Body of pancreas (tissue), 4 donors: ENCODE measurements around the gene SCIMP. TPM values are rescaled to one million over a fixed set of nuclear protein-coding genes. Genes with fewer than 3 reads are reported as not detected.

Experiments
- ATAC-seq: fragments of 150-250 bp; one replicate; pipeline ENCODE4 v1.9.1; 2016
- DNase-seq, 4 donors: peaks; one replicate each; pipeline ENCODE4 v3.0.0-alpha.2; 2019
- H3K27ac ChIP-seq, 4 donors: fragments of 200-600 bp; sonication (generic); 1 replicate in 3 of 4; 2 replicates in 1 of 4; pipeline versions ENCODE4 v1.5.1 to v1.6.1; 2016 to 2019; ENCODE audit warnings: mild to moderate bottlenecking in 1 of 4, mixed read lengths in 1 of 4, moderate library complexity in 1 of 4
- H3K27me3 ChIP-seq, 2 donors: fragments of 200-600 bp; sonication (generic); one replicate each; pipeline ENCODE4 v1.6.0; 2016; ENCODE audit warnings: mild to moderate bottlenecking in 1 of 2
- H3K36me3 ChIP-seq, 2 donors: fragments of 200-600 bp; sonication (generic); replicated peaks in 1 of 2; 2 replicates each; pipeline ENCODE4 v1.5.1; 2016; ENCODE audit warnings: low read depth in 2 of 2; ENCODE audit not compliant: insufficient read depth in 1 of 2
- H3K4me1 ChIP-seq: fragments of 200-600 bp; sonication (generic); one replicate; pipeline ENCODE4 v1.6.0; 2016
- H3K4me3 ChIP-seq, 2 donors: fragments of 200-600 bp; sonication (generic); 1 replicate in 1 of 2; 2 replicates in 1 of 2; pipeline ENCODE4 v1.5.1; 2016 to 2019
- H3K9me3 ChIP-seq, 3 donors: fragments of 200-600 bp; sonication (generic); 1 replicate in 2 of 3; 2 replicates in 1 of 3; pipeline ENCODE4 v1.5.1; 2016
- CTCF ChIP-seq, 7 experiments: fragments of 450-650 bp in 4 of 7; fragments of 200-600 bp in 3 of 7; sonication (generic) in 3 of 7; IDR thresholded peaks; one replicate each; pipeline ENCODE4 v1.5.1; 2016 to 2019; ENCODE audit warnings: antibody characterized with exemption in 7 of 7
- POLR2A ChIP-seq, 3 donors: fragments of 450-650 bp; IDR thresholded peaks; one replicate each; pipeline ENCODE4 v1.6.1; 2016; ENCODE audit warnings: antibody characterized with exemption in 3 of 3, mild to moderate bottlenecking in 2 of 3
- WGBS, 2 donors: methylation state at CpG; one replicate each; pipeline ENCODE4 v1.1.5; 2017; 5-methylcytosine and 5-hydroxymethylcytosine counted together
- intact Hi-C: fragments of 100-400 bp; cut with DNase I; formaldehyde crosslinking; loops from one replicate; pipeline ENCODE4 v1.15.1; 2023
- total RNA-seq, 2 donors: library from RNA; depleted of rRNA; stranded (reverse); fragments of >200 nt; gene quantifications; one replicate each; pipeline ENCODE4 v1.1.0, GENCODE V29; 2016

SCIMP gene
- total RNA-seq, 2 donors from 2014 or later = 0.33 to 2.1 TPM

DNA sequence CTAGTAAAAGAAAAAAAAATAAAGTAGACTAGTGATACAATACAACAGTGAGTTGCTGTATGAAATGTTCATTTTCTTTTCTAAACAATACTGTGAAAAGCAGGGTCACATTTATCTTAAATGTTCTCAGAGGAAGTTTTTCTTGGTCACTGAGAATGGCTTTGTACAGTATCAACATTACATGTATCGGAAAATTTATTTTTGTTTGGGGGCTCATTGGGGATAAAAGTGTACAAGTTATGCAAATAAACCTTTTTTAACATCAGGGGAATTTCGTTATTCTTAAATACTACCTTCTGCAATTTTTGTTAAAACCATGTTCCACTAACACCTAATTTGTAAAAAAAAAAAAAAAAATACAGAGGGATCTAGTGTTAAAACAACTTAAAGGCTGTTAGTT is 34.3 kb downstream of the SCIMP start:
- Histone ChIP-seq H3K4me3 (no peak overlapping the region), H3K27me3 (no peaks in the 10 kb centered on the region), H3K27ac (no peak overlapping the region), H3K9me3 (no peaks in the 10 kb centered on the region), H3K36me3 (no peaks in the 10 kb centered on the region), H3K4me1 (no peaks in the 10 kb centered on the region)
- intact Hi-C loops = no loop called here
- TF ChIP-seq POLR2A (IDR thresholded peaks at IDR 0.05) (no peak), CTCF (IDR thresholded peaks at IDR 0.05) (no peak)
- ATAC-seq (no peak), DNase-seq (no peak)
- 66 to 67% methylated on average over 2 of the region's 2 CpGs for WGBS, 2 donors

- no peaks in the 10 kb centered on the region for H3K27me3 ChIP-seq
- H3K36me3 ChIP-seq = no peaks in the 10 kb centered on the region
- no peaks in the 10 kb centered on the region for H3K4me1 ChIP-seq
- H3K4me3 ChIP-seq = no peak overlapping the region
- ATAC-seq (no peak), DNase-seq (no peak)
- H3K9me3 ChIP-seq = no peaks in the 10 kb centered on the region
- no peak overlapping the region for H3K27ac ChIP-seq
- TF ChIP-seq POLR2A (IDR thresholded peaks at IDR 0.05) (no peak), CTCF (IDR thresholded peaks at IDR 0.05) (no peak)
- intact Hi-C loops = loop anchor here (10.0 kb wide), 1 partner anchor 114 kb away; no protein-coding TSS in a partner anchor
- 93 to 97% methylated on average over 7 of the region's 7 CpGs for WGBS, 2 donors
Observed at GRCh38 chr17:5198472-5198871, 36.2 kb downstream of the SCIMP start.

DNA sequence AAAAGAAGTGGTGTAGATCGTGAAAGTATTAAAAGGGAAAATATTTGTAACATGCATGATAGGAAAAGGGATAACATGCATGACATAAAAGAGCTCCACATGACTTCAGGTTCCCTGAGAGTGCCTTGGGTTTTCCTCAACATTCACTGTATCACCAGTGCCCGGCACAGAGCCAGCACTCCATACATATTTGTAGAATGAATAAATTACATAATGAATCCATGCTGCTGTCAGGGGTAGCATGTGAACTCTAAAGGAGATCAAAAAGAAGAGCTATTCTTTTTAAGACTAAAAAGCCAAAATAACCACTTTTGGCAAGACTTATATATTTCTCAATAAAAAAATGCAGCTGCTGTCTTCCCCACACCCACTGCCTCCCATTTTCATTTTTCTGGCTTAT is 40.3 kb downstream of the SCIMP start:
- H3K4me1 ChIP-seq = peaks cover 20% of the 10 kb centered on the region
- 71 to 83% methylated on average over 2 of the region's 2 CpGs for WGBS, 2 donors
- no peak overlapping the region for H3K4me3 ChIP-seq
- H3K27me3 ChIP-seq = no peaks in the 10 kb centered on the region
- intact Hi-C loops = loop anchor here (10.0 kb wide), 1 partner anchor 110 kb away; no protein-coding TSS in a partner anchor
- DNase-seq (no peak), ATAC-seq (no peak)
- TF ChIP-seq POLR2A (IDR thresholded peaks at IDR 0.05) = no peak
- no peak for TF ChIP-seq CTCF (IDR thresholded peaks at IDR 0.05)
- H3K9me3 ChIP-seq = peaks cover 0 to 2% (median 0%) of the 10 kb centered on the region in 3 donors
- no peak overlapping the region for H3K27ac ChIP-seq
- no peaks in the 10 kb centered on the region for H3K36me3 ChIP-seq

GRCh38 chr17:5191541-5192417 is 42.9 kb downstream of the SCIMP start, which contains the start of gene ZNF594:
TSS of gene ZNF594 (minus strand) at chr17:5191868. CDS start at chr17:5184256, 7,612 bp downstream.
- Histone ChIP-seq H3K27me3 (no peaks in the 10 kb centered on the region), H3K36me3 (no peaks in the 10 kb centered on the region), H3K4me1 (peaks cover 20% of the 10 kb centered on the region), H3K27ac (peak within 1 kb of the TSS; percentile 21 to 70 (median 56)), H3K9me3 (peaks cover 0 to 13% (median 0%) of the 10 kb centered on the region in 3 donors), H3K4me3 (peak within 1 kb of the TSS; percentile 31 to 80)
- peak; percentile 100 for ATAC-seq
- intact Hi-C loops = loop anchor here (10.0 kb wide), 1 partner anchor 107 kb away; no protein-coding TSS in a partner anchor
- DNase-seq = peak; percentile 95 to 97 (median 96)
- 2 to 8% methylated on average over 28 to 64 of the region's 82 CpGs for WGBS, 2 donors
- TF ChIP-seq POLR2A (IDR thresholded peaks at IDR 0.05) (peak; percentile 50 to 81 (median 77)), CTCF (IDR thresholded peaks at IDR 0.05) (peak; percentile 51 to 93 (median 86))
